SK-N-MC (cell line): Measurements from ENCODE around the gene NDUFAF7.

Source experiments
- EZH2 ChIP-seq: fragments of 200-600 bp; sonication (generic); IDR thresholded peaks from one replicate; pipeline ENCODE4 v1.6.1; 2017; ENCODE audit warnings: antibody characterized with exemption
- POLR2AphosphoS5 ChIP-seq: IDR thresholded peaks from 2 replicates; pipeline ENCODE4 v1.6.1; 2012; ENCODE audit warnings: mild to moderate bottlenecking, low read depth, low read length, borderline replicate concordance

DNA sequence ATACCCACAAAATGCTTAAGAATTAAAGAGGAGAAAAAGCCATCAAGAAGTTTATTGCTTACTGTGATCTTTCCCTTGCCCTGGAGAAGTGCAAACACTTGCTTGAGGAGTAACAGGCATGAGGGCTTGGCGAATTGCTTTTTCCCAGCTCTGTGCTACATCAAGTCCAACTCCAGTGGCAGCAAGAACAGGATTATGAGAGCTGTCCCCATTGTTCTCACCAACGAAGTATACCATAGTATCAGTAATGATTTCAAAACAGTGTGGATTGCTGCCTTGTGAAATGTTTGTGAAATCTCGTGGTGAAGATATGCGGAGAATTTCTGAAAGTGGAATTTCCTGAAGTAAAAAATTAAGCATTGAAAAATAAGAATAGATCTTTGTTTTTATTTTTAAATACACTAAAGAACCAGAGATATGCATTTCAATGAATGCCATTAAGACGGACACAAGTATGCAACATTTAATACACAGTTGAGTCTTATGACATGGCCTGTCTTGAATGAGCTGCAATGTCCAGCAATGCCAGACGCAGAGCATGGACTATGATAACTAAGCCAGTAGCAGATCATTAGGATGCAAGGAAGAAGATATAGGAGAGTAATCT is 43.0 kb downstream of the NDUFAF7 start:
- TF ChIP-seq EZH2 (no peak), POLR2AphosphoS5 (no peak)
